GM12878 (cell line): ENCODE data around the gene MLPH. TPM values are rescaled to one million over a fixed set of nuclear protein-coding genes. Genes with fewer than 3 reads are reported as not detected.
A peak's percentile ranks its signal among the peaks of the same experiment; 100 is the strongest.

Experiments used
- ATAC-seq: fragments of 200-7000 bp; cut with Tn5 transposase; 3 replicates; pipeline ENCODE4 v1.9.1; 2020; ENCODE audit warnings: mild to moderate bottlenecking, moderate library complexity
- BruUV-seq: library from RNA; stranded (reverse); fragments of 400-500 nt; replicated peaks from 2 replicates; lab custom pipeline; 2021; lab: Mats Ljungman, UMichigan
- CTCF ChIA-PET: fragments of 300-600 bp; sonication (Branson Sonifier 250); formaldehyde crosslinking; extraction: SDS; loops from one replicate; lab custom pipeline; 2021; ENCODE audit warnings: inconsistent platforms; lab: Yijun Ruan, JAX
- POLR2A ChIA-PET: fragments of 350-600 bp; formaldehyde crosslinking; extraction: SDS; loops from one replicate; lab custom pipeline; 2021; ENCODE audit warnings: inconsistent platforms; lab: Charles Lee
- RAD21 ChIA-PET: fragments of 300-600 bp; sonication (Branson Sonifier 250); formaldehyde crosslinking; loops from one replicate; lab custom pipeline; 2023; ENCODE audit warnings: antibody characterized with exemption; ENCODE audit not compliant: unreplicated experiment; lab: Charles Lee
- SMC1A ChIA-PET: fragments of 300-600 bp; sonication (Branson Sonifier 250); formaldehyde crosslinking; loops from one replicate; lab custom pipeline; 2023; ENCODE audit not compliant: unreplicated experiment, uncharacterized antibody; lab: Charles Lee
- DNase-seq: peaks from one replicate; pipeline ENCODE4 v3.0.0-alpha.2; 2011; ENCODE audit warnings: low read depth, low spot score
- FAIRE-seq: peaks from 3 replicates; lab custom pipeline; 2011; peaks lifted over from hg19 to GRCh38; lab: Jason Lieb, UNC
- H2AFZ ChIP-seq: 2 replicates; pipeline ENCODE4 v1.6.0; 2011; ENCODE audit warnings: low read depth, low read length, control low read depth; ENCODE audit not compliant: control insufficient read depth
- H3K27ac ChIP-seq: 2 replicates; pipeline ENCODE4 v1.5.1; 2011; ENCODE audit warnings: control low read depth; ENCODE audit not compliant: control insufficient read depth, insufficient read depth
- H3K27me3 ChIP-seq, 2 experiments: replicated peaks in 1 of 2; 2 replicates each; pipeline versions ENCODE4 v1.6.0 to v1.6.1; 2011; ENCODE audit warnings: low read length in 1 of 2; ENCODE audit not compliant: control insufficient read depth in 2 of 2, insufficient read depth in 2 of 2
- H3K36me3 ChIP-seq, 2 experiments: 2 replicates each; pipeline ENCODE4 v1.5.1; 2011; ENCODE audit warnings: low read length in 1 of 2; ENCODE audit not compliant: control insufficient read depth in 2 of 2, insufficient read depth in 2 of 2
- H3K4me1 ChIP-seq: 2 replicates; pipeline ENCODE4 v1.6.1; 2011; ENCODE audit warnings: mild to moderate bottlenecking, low read length, moderate library complexity, mixed read lengths; ENCODE audit not compliant: control insufficient read depth, insufficient read depth
- H3K4me2 ChIP-seq: 2 replicates; pipeline ENCODE4 v1.6.0; 2011; ENCODE audit warnings: control low read depth; ENCODE audit not compliant: control insufficient read depth, insufficient read depth
- H3K4me3 ChIP-seq: fragments of 200-600 bp; sonication (generic); 2 replicates; pipeline ENCODE4 v1.5.1; 2016
- H3K79me2 ChIP-seq: 2 replicates; pipeline ENCODE4 v1.6.0; 2011; ENCODE audit warnings: low read length; ENCODE audit not compliant: control insufficient read depth, insufficient read depth
- H3K9ac ChIP-seq: 2 replicates; pipeline ENCODE4 v1.8.0; 2011; ENCODE audit warnings: low read length, control low read depth, mixed read lengths; ENCODE audit not compliant: control insufficient read depth, insufficient read depth
- H3K9me3 ChIP-seq: replicated peaks from 3 replicates; pipeline ENCODE4 v1.5.1; 2011; ENCODE audit warnings: mild to moderate bottlenecking, low read length; ENCODE audit not compliant: control insufficient read depth, insufficient read depth
- H4K20me1 ChIP-seq: 2 replicates; pipeline ENCODE4 v1.6.0; 2011; ENCODE audit not compliant: control insufficient read depth, insufficient read depth
- ATF2 ChIP-seq: IDR thresholded peaks from 2 replicates; pipeline ENCODE4 v1.6.1; 2012; ENCODE audit warnings: low read length, inconsistent platforms
- ATF3 ChIP-seq: IDR thresholded peaks from 2 replicates; pipeline ENCODE4 v1.6.1; 2011; ENCODE audit warnings: low read depth, mild to moderate bottlenecking, low read length, moderate library complexity, borderline replicate concordance; ENCODE audit errors: extremely low read depth
- FOS ChIP-seq: IDR thresholded peaks from 3 replicates; pipeline ENCODE4 v1.6.1; 2011; ENCODE audit warnings: borderline replicate concordance; ENCODE audit not compliant: insufficient read length; ENCODE audit errors: extremely low read depth
- JUNB ChIP-seq: IDR thresholded peaks from 2 replicates; pipeline ENCODE4 v1.6.1; 2016; ENCODE audit warnings: antibody characterized with exemption, mild to moderate bottlenecking
- WGBS: methylation state at CpG from one replicate; pipeline ENCODE4 v1.1.6; 2016; ENCODE audit warnings: low lambda C conversion rate; ENCODE audit not compliant: insufficient replicate concordance, insufficient coverage; ENCODE audit errors: missing lambda C conversion rate; 5-methylcytosine and 5-hydroxymethylcytosine counted together
- in situ Hi-C: fragments of 300-500 bp; cut with MboI; formaldehyde crosslinking; loops from 9 replicates; pipeline ENCODE4 v1.14.3; 2018; ENCODE audit warnings: mixed read lengths
- intact Hi-C: fragments of 100-400 bp; cut with micrococcal nuclease; formaldehyde crosslinking; loops from one replicate; pipeline ENCODE4 v1.14.2; 2022; ENCODE audit not compliant: unreplicated experiment
- polyA plus RNA-seq, 11 experiments: library from polyadenylated mRNA; depleted of rRNA in 4 of 11; unstranded in 6 of 11; stranded (reverse) in 5 of 11; fragments of >200 nt; fragmentation: Nextera tagmentation in 4 of 11; fragmentation: Illumina TruSeq in 1 of 11; extraction: Ambion mirVana in 4 of 11; extraction: Trizol in 1 of 11; gene quantifications; 1 replicate in 1 of 11; 2 replicates in 10 of 11; pipeline versions ENCODE4 v1.2.1 to v1.2.3, GENCODE V29; 2011 to 2016; ENCODE audit warnings: inconsistent platforms in 2 of 11, missing spikeins in 2 of 11, low read depth in 1 of 11
- total RNA-seq, 4 experiments: library from RNA; depleted of rRNA in 3 of 4; stranded (reverse); fragments of >200 nt in 3 of 4; fragmentation: Illumina TruSeq in 1 of 4; extraction: Trizol in 1 of 4; gene quantifications; 2 replicates each; pipeline versions ENCODE4 v1.2.1 to v1.2.3, GENCODE V29; 2013 to 2021

The MLPH gene
- total and polyA plus RNA-seq, 10 of the 15 experiments (the other 5 are each of a cell fraction or from before 2014, with no cell fraction given): 0.16 to 0.85 TPM; not detected in 8

GRCh38 chr2:237591141-237591881, 104.3 kb downstream of the MLPH start:
- no peak for FAIRE-seq
- Histone ChIP-seq H3K9me3 (no peaks in the 10 kb centered on the region; the same call in 2 of the 3 replicates), H3K4me3 (no peak overlapping the region), H3K4me2 (peak overlapping the region; percentile 23; the same call in 1 of the 2 replicates), H3K27ac (no peak overlapping the region), H3K27me3 (no peaks in the 10 kb centered on the region; a peak in 1 of 4 replicates), H3K36me3 (no peaks in the 10 kb centered on the region), H2AFZ (0 out of 2 replicates have a peak overlapping the region, but pooled peaks have one; percentile 20), H3K9ac (no peak overlapping the region), H4K20me1 (no peaks in the 10 kb centered on the region), H3K79me2 (no peaks in the 10 kb centered on the region), H3K4me1 (no peaks in the 10 kb centered on the region)
- BruUV-seq: no TSS peak
- WGBS: 17% methylated on average over 19 of the region's 19 CpGs
- TF ChIP-seq ATF3 (no peak), JUNB (no peak), ATF2 (no peak), FOS (no peak)
- ChIA-PET CTCF (interaction anchor here (1.3 to 1.5 kb wide), 2 partner anchors 19 to 74 kb away, joined by 3 to 4 read pairs; no protein-coding TSS in a partner anchor), RAD21 (interaction anchor here (1.1 to 1.4 kb wide), 2 partner anchors 9 to 20 kb away, joined by 3 to 4 read pairs; no protein-coding TSS in a partner anchor), SMC1A (interaction anchor here (0.7 to 1.1 kb wide), 2 partner anchors 9 to 75 kb away, joined by 3 to 4 read pairs; no protein-coding TSS in a partner anchor), POLR2A (interaction anchor here (1.1 kb wide), 1 partner anchor 12 kb away, joined by 3 read pairs; no protein-coding TSS in a partner anchor)
- no peak for DNase-seq
- peak; percentile 23; the same call in 1 of the 3 replicates for ATAC-seq
- in situ Hi-C loops (no loop called here), intact Hi-C loops (no loop called here)
